Tibial artery (tissue), 4 donors: ENCODE results near the gene C1QTNF5.

Experiments
- DNase-seq, 2 donors: peaks; one replicate each; pipeline ENCODE4 v3.0.0-alpha.2; 2019
- H3K27ac ChIP-seq, 2 donors: fragments of 200-600 bp; sonication (generic) in 1 of 2; 1 replicate in 1 of 2; 2 replicates in 1 of 2; pipeline ENCODE4 v1.5.1; 2018 to 2019; ENCODE audit warnings: mild to moderate bottlenecking in 1 of 2
- H3K27me3 ChIP-seq, 2 donors: fragments of 200-600 bp; sonication (generic) in 1 of 2; one replicate each; pipeline versions ENCODE4 v1.5.1 to v1.6.0; 2016 to 2019
- H3K36me3 ChIP-seq, 3 donors: fragments of 200-600 bp; sonication (generic) in 2 of 3; one replicate each; pipeline ENCODE4 v1.5.1; 2016 to 2019; ENCODE audit warnings: mild to moderate bottlenecking in 2 of 3
- H3K4me1 ChIP-seq, 4 donors: fragments of 200-600 bp; sonication (generic) in 2 of 4; 1 replicate in 3 of 4; 2 replicates in 1 of 4; pipeline ENCODE4 v1.5.1; 2016 to 2019
- H3K4me3 ChIP-seq, 2 donors: fragments of 200-600 bp; sonication (generic) in 1 of 2; 1 replicate in 1 of 2; 2 replicates in 1 of 2; pipeline ENCODE4 v1.5.1; 2018 to 2019; ENCODE audit warnings: mild to moderate bottlenecking in 2 of 2
- H3K9me3 ChIP-seq, 3 donors: fragments of 200-600 bp; sonication (generic) in 1 of 3; one replicate each; pipeline ENCODE4 v1.5.1; 2016 to 2019
- CTCF ChIP-seq, 2 experiments: fragments of 200-600 bp in 1 of 2; fragments of 450-650 bp in 1 of 2; IDR thresholded peaks; one replicate each; pipeline ENCODE4 v1.5.1; 2017 to 2019; ENCODE audit warnings: antibody characterized with exemption in 2 of 2, mild to moderate bottlenecking in 1 of 2, moderate library complexity in 1 of 2
- intact Hi-C: fragments of 100-400 bp; cut with DNase I; formaldehyde crosslinking; loops from one replicate; pipeline ENCODE4 v1.15.0; 2023; ENCODE audit warnings: low total_unique reads

The C1QTNF5 gene

DNA sequence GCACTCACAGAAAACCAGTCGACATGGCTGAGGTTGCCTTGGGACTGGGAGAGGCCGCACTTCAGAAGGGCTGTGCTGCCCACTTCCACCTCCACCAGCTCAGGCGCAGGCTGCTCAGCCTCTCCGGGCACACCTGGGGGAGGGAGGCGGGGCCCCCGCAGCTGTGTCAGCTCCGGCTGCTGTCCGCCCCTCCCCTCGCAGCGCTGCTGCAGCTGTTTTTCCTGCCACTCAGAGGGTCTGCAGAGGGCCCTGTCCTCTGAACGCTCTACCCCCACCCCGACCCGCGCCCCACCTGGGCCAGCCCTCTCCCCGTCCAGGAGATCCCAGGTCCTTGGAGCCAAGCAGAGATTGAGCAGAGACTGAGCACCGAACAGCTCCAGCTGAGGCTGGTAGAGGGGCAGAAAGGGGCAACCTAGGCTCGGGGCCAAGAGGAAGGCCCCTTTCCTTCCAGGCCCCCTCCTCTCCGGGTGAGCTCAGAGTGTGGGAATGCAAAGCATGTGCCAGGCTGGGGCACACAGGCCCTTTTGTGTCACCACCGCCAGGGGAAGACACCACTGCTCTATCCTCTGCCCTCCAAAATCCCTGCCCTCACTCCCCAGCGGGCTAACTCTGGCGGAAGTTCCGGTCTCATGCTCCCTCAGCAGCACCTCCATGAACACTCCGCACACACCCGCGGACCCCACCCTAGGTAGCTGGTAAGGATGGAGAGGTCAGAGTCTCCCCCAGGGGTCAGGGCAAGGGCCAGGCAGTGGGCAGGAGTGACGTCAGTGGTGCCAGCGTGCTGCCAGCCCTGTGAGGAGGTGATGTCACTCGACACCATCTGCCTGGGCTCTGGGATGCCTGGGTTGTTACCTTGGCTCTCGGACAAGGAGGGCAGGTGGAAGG, 25.3 kb downstream of the C1QTNF5 start:
- Histone ChIP-seq H3K4me3 (peak overlapping the region; percentile 97 to 99), H3K27me3 (no peaks in the 10 kb centered on the region), H3K9me3 (no peaks in the 10 kb centered on the region), H3K4me1 (peaks cover 0 to 84% (median 70%) of the 10 kb centered on the region in 4 donors), H3K36me3 (peaks cover 47 to 56% (median 53%) of the 10 kb centered on the region in 3 donors), H3K27ac (peak overlapping the region; percentile 99)
- intact Hi-C loops, result no loop called here
- peak; percentile 31 to 36 for TF ChIP-seq CTCF (IDR thresholded peaks at IDR 0.05)
- DNase-seq, result peak in 1 of 2 donors; percentile 91

GRCh38 chr11:119314726-119315125, 26.0 kb downstream of the C1QTNF5 start:
- DNase-seq, result peak in 1 of 2 donors; percentile 68
- peak overlapping the region; percentile 99 for H3K27ac ChIP-seq
- peaks cover 53 to 62% (median 60%) of the 10 kb centered on the region in 3 donors for H3K36me3 ChIP-seq
- no peaks in the 10 kb centered on the region for H3K27me3 ChIP-seq
- H3K4me3 ChIP-seq, result peak overlapping the region; percentile 97 to 99
- TF ChIP-seq CTCF (IDR thresholded peaks at IDR 0.05), result no peak
- peaks cover 0 to 84% (median 68%) of the 10 kb centered on the region in 4 donors for H3K4me1 ChIP-seq
- H3K9me3 ChIP-seq, result no peaks in the 10 kb centered on the region
- intact Hi-C loops, result no loop called here

DNA sequence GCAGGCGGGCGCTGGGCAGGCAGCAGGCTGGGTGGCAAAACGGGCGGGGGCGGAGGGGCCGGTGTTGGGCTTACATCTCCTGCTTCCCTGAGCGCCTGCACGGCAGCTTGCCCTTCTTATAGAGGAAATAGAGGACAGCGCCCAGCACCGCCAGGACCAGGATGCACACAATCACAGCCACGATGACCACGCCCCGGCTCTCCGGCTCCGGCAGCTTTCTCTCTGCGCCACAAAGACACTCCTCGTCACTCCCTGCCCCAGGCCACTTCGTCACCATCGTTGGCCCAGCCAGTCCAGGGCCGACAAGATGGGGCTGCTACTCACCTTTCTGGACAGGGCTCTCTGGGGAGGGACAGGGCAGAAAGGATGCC, 30.0 kb downstream of the C1QTNF5 start:
- Histone ChIP-seq H3K9me3 (no peaks in the 10 kb centered on the region), H3K27me3 (no peaks in the 10 kb centered on the region), H3K36me3 (peaks cover 73 to 80% (median 77%) of the 10 kb centered on the region in 3 donors), H3K4me3 (peak overlapping the region; percentile 97 to 99), H3K27ac (peak overlapping the region; percentile 99), H3K4me1 (peaks cover 0 to 92% (median 70%) of the 10 kb centered on the region in 4 donors)
- intact Hi-C loops, result no loop called here
- DNase-seq, result peak in 1 of 2 donors; percentile 71
- TF ChIP-seq CTCF (IDR thresholded peaks at IDR 0.05), result no peak

GRCh38 chr11:119309953-119310681, 30.6 kb downstream of the C1QTNF5 start:
- peaks cover 0 to 97% (median 72%) of the 10 kb centered on the region in 4 donors for H3K4me1 ChIP-seq
- DNase-seq, result peak in 1 of 2 donors; percentile 67
- intact Hi-C loops, result no loop called here
- H3K4me3 ChIP-seq, result peak overlapping the region in 1 of 2 donors; percentile 97
- no peak for TF ChIP-seq CTCF (IDR thresholded peaks at IDR 0.05)
- H3K27me3 ChIP-seq, result no peaks in the 10 kb centered on the region
- no peaks in the 10 kb centered on the region for H3K9me3 ChIP-seq
- peaks cover 72 to 74% (median 73%) of the 10 kb centered on the region in 3 donors for H3K36me3 ChIP-seq
- peak overlapping the region; percentile 99 for H3K27ac ChIP-seq

DNA sequence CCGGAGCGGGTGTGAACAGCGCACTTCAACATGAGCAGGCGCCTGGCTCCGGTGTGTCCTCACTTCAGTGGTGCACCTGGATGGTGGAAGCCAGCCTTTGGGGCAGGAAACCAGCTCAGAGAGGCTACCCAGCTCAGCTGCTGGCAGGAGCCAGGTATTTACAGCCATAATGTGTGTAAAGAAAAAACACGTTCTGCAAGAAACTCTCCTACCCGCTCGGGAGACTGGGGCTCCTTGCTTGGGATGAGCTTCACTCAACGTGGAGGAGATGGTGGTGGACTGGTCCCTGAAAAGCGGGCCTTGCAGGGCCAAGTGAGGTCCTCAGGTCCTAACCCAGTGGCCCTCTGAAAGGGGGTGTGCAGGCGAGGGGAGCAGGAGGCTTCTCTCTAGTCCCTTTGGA, 31.3 kb downstream of the C1QTNF5 start:
- DNase-seq, result no peak
- Histone ChIP-seq H3K27ac (peak overlapping the region; percentile 99), H3K9me3 (no peaks in the 10 kb centered on the region), H3K27me3 (no peaks in the 10 kb centered on the region), H3K36me3 (peaks cover 65 to 67% (median 67%) of the 10 kb centered on the region in 3 donors), H3K4me3 (no peak overlapping the region), H3K4me1 (peaks cover 0 to 98% (median 73%) of the 10 kb centered on the region in 4 donors)
- intact Hi-C loops, result no loop called here
- TF ChIP-seq CTCF (IDR thresholded peaks at IDR 0.05), result no peak
